Stimulated activated CD4-positive, alpha-beta T cell treated with anti-CD3 and anti-CD28 coated beads, TNF-alpha, amount 100 ng/mL, for 48 hours (primary cell): ENCODE measurements around the gene DCLRE1B.
"Not testable (repeated sequence)": the region's sequence is repeated elsewhere in the genome, so short reads cannot be mapped to it uniquely, and the experiment has no call there.

Experiments used
- DNase-seq, 3 donors: peaks; one replicate each; pipeline ENCODE4 v3.0.0-alpha.2; 2020; ENCODE audit warnings: low read depth in 3 of 3

Gene DCLRE1B

GRCh38 chr1:113947388-113948107 is 42.4 kb downstream of the DCLRE1B start:
- no peak for DNase-seq

GRCh38 chr1:113948151-113948550 is 43.0 kb downstream of the DCLRE1B start:
- not testable (repeated sequence) for DNase-seq

GRCh38 chr1:113949007-113949406 is 43.9 kb downstream of the DCLRE1B start:
- DNase-seq, result no peak

- DNase-seq, result no peak
Measured at GRCh38 chr1:113950908-113951307, 45.8 kb downstream of the DCLRE1B start.

GRCh38 chr1:113951719-113952118 is 46.6 kb downstream of the DCLRE1B start:
- no peak for DNase-seq

- no peak for DNase-seq
Measured at GRCh38 chr1:113957984-113958383, 52.9 kb downstream of the DCLRE1B start.

GRCh38 chr1:113958691-113959090 is 53.6 kb downstream of the DCLRE1B start:
- DNase-seq, result no peak

GRCh38 chr1:113963281-113963906 is 58.3 kb downstream of the DCLRE1B start:
- DNase-seq, result no peak
